ENCODE data around the gene CIP2A.
A peak's percentile ranks its signal among the peaks of the same experiment; 100 is the strongest.

CIP2A gene

DNA sequence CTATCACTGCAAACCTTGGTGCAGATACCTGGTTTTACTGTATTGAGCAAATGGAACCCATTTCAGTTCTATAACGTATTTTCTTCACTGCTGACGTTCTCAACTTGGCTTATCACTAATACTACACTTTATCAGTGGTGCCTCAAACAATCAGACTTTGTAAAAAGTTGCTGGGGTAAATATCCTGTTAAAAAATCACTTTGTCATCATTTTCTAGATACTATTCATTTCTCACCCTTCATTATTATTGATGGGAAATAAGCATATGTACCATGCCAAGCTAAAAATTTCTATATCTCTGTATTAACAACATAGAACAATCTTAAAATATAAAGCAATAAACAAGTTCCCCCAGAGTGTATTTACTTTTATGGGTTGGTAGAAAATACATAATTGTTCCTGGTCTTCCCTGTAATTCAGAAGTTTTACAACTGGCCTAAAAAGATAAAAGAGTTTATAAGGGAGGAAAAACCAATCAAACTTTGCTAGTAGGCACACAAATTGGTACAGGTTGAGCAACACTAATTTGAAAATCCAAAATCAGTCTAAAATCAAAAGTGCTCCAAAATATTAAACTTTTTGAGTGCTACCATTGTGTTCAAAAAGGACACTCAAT is 33.2 kb downstream of the CIP2A start:
- DNase-seq = no peak

DNA sequence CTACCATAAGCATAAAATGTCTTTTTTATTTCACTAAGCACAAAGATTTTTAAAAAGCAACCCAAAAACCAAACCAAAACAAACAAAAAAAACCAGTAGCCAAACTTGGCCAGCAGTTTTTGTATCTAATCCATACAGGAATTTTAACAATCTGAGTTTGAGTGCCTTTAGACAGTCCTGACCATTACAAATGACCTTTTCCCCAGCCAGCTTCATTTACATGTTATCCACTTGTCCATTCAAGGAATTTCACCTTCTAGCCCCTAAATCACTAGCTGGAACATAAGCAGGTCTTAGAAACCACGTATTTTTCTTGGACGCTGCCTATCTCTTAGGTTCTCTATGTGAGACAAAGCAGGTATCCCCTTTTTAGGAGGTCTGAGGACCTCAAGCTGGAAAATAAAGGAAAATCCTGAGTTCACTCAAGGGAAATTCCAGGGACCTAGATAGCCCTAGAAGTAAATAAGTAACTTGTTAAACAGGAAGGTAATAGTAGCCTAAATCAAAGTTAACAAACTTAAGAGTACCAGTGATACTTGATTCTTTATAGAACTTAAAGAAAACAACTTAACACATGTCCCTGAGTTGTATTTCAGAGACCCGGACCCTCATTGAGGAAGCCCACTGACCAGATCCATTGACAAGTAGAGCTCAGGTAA is 34.2 kb downstream of the CIP2A start:
- no peak for DNase-seq

DNA sequence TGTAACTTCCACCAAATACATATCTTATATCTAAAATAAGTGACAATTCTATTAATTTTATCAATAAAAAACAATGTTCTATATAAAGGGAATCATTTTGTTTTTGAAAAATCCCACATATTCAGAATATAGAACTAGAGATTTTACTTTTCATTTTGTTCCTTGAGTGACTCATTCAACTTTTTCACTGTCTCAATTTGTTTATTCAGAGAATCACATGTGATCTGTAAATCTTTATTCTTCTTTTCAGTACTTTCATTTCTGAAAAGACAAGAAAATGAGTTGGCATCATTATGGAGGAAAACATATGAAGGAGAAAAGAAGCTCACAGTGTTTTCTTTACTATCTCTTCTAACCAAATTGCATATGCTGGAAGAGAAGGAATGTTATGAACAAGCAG is 35.0 kb downstream of the CIP2A start:
- no peak for DNase-seq

DNA sequence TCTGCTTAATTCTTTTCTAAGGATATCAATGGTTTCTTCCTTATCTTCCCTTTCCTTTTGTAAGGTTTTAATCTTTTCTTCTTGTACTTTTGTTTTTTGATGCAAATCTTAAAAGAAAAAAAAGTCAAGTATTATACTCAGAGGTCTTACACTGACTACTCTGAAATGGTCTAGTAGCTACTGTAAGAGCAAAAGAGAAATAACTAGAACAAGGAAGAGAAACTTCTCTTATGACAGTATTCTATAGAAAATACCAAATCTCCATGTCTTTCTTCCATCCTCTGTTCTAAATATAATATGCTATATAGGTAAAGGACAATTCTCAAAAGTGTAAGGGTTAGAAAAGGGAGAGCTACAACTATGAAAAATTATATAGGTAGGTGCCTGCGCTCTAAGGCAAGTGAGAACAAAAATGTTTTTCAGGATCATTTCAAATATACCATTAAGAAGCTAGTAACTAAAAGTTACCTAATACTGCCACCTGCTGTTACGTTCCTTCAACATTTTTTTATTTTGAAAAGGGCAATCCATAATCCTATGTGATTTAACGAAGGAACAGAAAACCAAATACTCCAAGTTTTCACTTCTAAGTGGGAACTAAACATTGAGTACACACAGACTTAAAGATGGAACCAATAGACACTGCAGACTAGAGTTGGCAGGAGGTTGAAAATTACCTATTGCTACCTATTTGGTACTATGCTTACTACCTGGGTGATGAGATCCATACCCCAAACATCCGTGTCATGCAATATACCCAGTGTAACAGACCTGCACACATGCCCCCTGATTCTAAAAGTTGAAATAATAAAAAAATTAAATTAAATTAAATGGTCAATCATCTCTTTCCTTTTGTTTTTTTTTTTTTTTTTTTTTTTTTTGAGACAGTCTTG is 36.7 kb downstream of the CIP2A start:
- no peak for DNase-seq

GRCh38 chr3:108548886-108549285 is 40.4 kb downstream of the CIP2A start:
- no peak for DNase-seq

DNA sequence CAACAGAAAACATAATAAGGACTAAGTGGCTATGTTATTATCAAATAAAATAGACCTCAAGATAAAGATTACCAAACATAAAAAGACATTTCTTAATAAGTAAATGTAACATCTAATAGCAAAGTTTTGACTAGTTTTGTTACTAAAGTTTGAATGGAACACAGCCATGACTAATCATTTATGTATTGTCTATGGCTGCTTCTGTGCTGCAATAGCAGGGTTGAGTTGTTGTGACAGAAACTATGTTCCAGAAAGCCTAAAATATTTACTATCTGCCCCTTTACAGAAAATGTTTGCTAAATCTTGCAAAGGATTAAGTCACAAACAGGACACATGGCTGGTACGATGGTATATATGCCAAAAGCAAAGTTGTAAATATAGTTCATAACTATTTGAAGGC is 40.9 kb downstream of the CIP2A start:
- no peak for DNase-seq

DNA sequence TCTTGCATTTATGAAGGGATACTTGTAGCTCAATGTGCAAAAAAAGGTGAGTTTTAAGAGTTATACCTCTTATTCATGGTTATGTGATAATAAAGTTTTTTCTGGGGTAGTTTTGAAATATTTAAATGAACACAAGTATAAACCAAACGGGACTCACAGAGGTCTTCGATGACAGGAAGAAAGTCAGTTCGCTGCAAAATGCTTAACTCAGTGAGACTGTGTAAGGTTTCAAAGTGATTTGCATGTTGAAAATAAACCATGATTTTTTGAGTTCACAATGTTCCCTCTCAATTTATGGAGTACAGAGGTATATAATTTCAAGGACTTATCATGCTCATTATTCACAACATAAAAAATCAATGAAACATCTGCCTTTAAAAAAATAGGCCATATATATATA is 42.5 kb downstream of the CIP2A start:
- no peak for DNase-seq

DNA sequence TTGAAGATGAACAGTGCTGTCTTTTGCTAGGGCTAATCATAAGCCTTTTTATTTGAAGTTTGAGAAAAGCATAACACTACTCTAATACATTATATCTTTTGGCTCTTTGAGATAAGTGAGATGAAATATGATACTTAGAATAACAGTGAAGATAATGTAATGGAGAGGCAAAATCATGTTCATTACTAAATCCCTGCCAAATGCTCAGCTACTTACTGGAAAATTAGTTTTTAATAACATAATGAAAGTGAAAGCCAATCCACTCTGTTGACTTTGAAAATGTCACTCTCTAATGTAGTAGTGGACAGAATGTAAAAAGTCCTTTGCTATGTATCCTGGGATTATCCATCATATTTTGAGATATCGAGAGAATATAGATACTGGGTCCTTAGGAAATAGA is 43.0 kb downstream of the CIP2A start:
- no peak for DNase-seq

DNA sequence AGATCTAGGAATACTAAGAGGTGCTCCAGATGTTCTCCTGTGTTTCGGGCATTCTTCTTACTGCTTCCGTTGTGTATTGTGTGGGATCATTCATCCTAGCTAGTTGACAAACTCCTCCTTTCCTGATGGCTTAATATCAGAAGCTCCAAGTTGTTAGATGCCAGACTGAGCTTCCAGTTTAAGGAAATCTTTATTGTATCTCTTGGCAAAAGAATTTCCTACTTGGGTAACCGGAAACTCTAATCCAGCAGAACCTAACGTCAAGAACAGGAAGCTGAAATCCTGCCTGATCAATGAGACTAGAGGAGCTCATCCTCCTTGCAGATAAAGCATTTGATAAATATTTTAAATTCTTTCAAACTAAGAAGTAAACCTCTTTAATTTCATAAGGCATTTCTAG is 51.2 kb downstream of the CIP2A start:
- DNase-seq = peak; percentile 32

DNA sequence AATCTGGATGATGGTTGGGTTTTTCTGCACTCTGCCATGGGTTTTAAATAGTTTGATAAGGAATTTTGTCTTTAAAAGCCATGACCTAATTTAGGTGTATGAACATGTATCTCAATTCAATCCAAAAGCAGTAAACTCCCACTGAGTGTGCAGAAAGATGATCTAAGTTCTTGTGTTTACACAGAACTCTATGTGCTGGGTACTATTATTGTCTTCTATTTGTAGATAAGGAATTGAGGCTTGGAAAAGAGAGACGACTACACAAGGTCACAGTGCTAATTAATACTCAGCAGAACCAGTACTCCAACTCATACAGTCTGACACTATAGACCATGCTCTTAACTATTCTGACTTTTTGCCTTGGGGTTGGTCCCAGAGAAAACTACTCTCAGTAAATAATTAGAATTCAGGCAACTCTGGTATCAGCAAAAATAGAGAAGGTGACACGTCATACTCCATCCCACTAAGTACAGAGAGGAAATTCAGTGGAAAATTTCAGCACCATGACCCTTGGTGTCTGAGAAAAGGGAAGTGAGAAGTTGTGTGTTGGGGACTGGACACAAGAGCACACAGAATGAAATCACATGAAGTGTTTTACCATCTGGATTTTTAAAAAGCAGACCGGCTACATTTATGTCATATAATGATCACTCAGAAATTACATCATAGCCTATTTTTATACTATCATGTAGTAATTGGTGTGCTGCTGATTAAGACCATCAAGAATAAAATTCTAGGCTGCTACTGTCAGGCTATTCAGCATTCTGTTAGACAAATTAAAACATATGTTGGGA is 60.6 kb downstream of the CIP2A start:
- peak; percentile 37 for DNase-seq

GRCh38 chr3:108527817-108528216 is 61.4 kb downstream of the CIP2A start:
- no peak for DNase-seq

GRCh38 chr3:108527109-108527508 is 62.1 kb downstream of the CIP2A start:
- DNase-seq = no peak

DNA sequence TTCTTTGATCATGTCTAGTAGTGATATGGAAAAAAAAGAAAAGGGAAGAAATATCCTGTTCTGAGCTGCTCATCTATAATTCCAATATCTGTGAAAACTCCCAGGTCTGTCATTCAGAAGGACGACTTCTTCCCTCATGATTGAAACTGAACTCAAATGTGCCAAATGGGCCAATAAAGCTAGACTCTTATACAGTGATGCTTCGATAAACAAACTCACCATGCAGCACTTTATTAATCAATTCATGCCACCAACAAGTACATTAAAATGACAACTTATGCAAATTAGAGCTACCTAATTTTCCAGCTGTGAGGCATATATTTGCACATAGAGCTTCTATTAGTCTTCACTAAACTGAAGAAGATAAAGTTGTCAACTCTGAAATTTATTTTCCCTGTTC is 63.3 kb downstream of the CIP2A start:
- DNase-seq = no peak

- no peak for DNase-seq
These were observed 64.0 kb downstream of the CIP2A start for GRCh38 chr3:108525256-108525655.

DNA sequence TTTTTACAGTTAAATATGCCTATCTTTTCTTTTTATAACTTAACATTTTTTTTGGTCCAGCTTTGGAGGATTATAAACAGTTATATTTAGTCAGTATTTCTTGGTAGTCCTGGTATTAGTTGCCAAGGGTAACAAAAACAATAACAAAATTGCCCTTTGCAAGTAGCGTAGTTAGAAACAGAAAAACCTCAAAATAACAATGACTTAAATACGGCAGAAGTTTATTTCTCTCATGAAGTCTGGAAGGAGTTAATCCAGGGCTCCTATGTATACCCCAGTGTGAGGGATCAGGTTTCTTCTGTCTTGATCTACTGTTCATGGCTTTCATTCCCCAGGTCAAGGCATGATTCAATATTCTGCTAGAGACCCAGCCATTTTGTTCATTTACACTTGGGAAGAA is 64.7 kb downstream of the CIP2A start:
- DNase-seq = no peak

GRCh38 chr3:108518895-108519294 is 70.3 kb downstream of the CIP2A start:
- no peak for DNase-seq

DNA sequence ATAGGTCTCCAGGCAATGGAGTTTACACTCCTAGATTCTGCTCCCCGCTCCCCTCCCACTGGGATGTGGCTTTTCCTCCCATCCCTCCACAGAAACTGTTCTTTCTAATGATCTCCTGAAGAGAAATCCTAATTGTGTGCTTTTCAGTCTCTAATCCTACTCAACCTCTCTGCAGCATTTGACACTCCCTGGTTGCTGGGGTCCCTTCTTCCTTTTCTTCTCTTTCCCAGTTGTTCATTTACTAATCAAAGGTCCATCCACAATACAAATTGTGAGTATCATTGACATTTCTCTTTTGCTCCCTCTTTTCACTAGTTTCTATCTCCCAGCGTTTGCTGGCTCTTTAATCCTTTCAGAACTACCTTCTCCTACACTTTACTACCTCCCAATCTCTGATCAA is 72.4 kb downstream of the CIP2A start:
- no peak for DNase-seq

GRCh38 chr3:108513961-108514360 is 75.3 kb downstream of the CIP2A start:
- no peak for DNase-seq

GRCh38 chr3:108512671-108513070 is 76.6 kb downstream of the CIP2A start:
- DNase-seq = no peak

DNA sequence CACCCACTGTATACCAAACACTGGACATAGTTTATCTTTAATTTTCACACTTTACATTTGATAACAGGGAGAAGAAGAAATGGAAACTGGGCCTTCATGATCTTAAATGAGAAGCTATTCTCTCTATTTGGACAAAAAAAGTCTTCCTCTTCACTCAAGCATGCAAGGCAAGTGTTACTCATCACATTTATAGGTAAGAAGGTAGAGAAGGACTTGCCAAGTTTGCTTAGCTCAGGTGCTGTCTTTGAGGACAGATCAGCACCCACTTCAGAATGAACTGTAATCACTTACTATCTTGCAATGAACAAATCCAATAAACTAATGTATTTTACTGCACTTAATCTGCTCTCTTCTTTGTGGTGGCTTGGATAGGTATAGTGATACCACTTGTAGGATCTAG is 77.7 kb downstream of the CIP2A start:
- DNase-seq = no peak

- no peak for DNase-seq
These were observed 78.2 kb downstream of the CIP2A start for GRCh38 chr3:108511055-108511454.

DNA sequence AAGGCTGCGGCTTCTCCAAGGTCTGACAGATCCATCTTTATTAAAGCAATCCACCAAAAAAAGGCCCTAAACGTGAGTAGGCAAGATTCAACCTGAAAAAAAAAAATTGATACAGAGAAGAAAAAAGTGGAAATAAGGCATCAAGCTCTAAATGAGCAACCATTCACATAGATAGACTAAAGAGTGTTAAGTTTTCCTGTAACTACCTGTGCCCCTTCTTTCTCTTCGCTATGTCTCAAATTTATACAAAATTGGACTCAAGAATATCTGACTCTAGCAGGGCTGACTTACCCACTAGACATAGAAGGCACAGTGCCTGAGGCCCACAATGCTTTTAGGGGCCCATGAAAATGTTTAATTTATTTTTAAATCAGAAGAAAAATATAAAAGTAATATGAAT is 78.7 kb downstream of the CIP2A start, which contains the start of gene MYH15:
TSS of gene MYH15 (minus strand) at position 101 of the 400 bp plus-strand sequence. CDS start at position 35, 66 bp downstream.
- no peak for DNase-seq

- no peak for DNase-seq
These were observed 79.4 kb downstream of the CIP2A start for GRCh38 chr3:108509871-108510270.
